ENCODE data around the gene SEL1L2. TPM values are rescaled to one million over a fixed set of nuclear protein-coding genes. Genes with fewer than 3 reads are reported as not detected.

Gene SEL1L2
- total RNA-seq, 4 donors from 2014 or later, result not detected

DNA sequence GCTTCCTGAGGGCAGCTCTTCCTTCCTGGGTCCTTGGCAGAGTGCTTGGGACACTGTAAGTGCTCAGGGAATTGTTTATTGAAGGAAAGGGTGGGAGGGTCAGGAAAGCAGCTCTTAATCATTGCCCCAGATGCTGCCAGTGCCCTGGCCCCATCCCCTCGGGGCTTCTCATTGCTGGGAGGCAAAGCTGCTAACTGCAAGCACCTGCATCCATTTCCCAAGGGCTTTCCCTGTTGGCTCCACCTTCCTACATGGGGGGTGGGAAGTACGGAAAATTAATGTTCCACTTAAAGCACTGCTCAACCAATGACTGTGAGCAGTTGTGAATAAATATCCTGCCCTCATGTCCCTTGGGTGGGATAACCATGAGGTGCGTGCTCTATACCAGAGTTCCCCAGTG lies 149.2 kb downstream of the SEL1L2 start:
- no peak for TF ChIP-seq CTCF (IDR thresholded peaks at IDR 0.05)
- no peak for TF ChIP-seq POLR2A (IDR thresholded peaks at IDR 0.05)
- H3K4me1 ChIP-seq, result no peaks in the 10 kb centered on the region

GRCh38 chr20:13840093-13840465 lies 150.3 kb downstream of the SEL1L2 start:
- H3K36me3 ChIP-seq, result no peaks in the 10 kb centered on the region
- H3K4me1 ChIP-seq, result no peaks in the 10 kb centered on the region
- no peak for DNase-seq
- no peak for TF ChIP-seq CTCF (IDR thresholded peaks at IDR 0.05)
- no peak for TF ChIP-seq POLR2A (IDR thresholded peaks at IDR 0.05)
- H3K4me3 ChIP-seq, result no peak overlapping the region
- no peak overlapping the region for H3K27ac ChIP-seq
- no peaks in the 10 kb centered on the region for H3K27me3 ChIP-seq
- H3K9me3 ChIP-seq, result no peaks in the 10 kb centered on the region

More for the DNA sequence above, 149.2 kb downstream of the SEL1L2 start:
- no peaks in the 10 kb centered on the region for H3K27me3 ChIP-seq
- DNase-seq, result no peak
- H3K9me3 ChIP-seq, result no peaks in the 10 kb centered on the region
- H3K36me3 ChIP-seq, result no peaks in the 10 kb centered on the region
- H3K4me3 ChIP-seq, result no peak overlapping the region
- no peak overlapping the region for H3K27ac ChIP-seq

DNA sequence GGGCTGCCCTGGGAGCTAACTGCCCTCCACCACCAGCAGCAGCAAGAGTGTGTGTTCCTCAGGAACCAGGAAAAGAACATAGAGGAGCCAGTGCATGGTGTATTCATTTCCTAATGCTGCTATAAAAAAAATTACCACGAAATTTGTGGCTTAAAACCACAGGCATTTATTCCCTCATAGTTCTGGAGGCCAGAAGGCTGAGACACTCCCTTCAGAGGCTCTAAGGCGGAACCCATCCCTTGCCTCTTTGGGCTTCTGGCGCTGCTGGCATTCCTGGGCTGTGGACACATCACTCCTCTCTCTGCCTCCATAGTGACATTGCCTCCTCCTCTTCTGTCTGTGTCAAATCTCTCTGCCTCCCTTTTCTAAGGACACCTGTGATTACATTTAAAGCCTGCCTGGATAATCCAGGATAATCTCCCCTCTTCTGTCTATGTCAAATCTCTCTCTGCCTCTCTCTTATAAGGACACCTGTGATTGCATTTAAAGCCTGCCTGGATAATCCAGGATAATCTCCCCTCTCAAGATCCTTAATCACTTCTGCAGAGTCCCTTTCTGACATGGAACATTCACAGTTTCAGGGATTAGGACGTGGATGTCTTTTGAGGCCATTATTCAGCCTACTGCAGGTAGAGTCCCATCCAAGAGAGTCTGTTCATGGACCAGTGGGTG lies 150.9 kb downstream of the SEL1L2 start:
- TF ChIP-seq CTCF (IDR thresholded peaks at IDR 0.05), result no peak
- TF ChIP-seq POLR2A (IDR thresholded peaks at IDR 0.05), result no peak
- no peaks in the 10 kb centered on the region for H3K4me1 ChIP-seq
- no peak overlapping the region for H3K27ac ChIP-seq
- no peak for DNase-seq
- H3K9me3 ChIP-seq, result no peaks in the 10 kb centered on the region
- H3K4me3 ChIP-seq, result no peak overlapping the region
- H3K27me3 ChIP-seq, result no peaks in the 10 kb centered on the region
- H3K36me3 ChIP-seq, result no peaks in the 10 kb centered on the region

DNA sequence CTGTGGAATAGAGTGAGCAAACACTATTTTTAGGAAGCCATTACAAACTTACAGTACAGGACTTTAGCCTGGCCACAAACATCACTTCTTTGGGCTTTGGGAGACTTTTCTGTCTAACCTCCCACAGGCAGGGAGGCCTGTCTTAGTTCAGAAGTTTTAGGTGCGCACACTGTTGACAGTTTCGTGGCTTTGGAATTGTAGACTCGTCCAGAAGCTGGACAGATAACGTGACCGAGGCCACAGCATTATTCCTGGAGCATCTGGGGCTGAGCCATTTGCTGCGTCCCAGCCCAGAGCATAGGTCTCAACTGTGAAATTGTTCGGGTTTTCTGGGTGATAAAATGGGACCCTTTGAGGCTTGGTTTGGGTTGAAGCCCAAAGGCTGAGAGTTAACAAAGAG lies 151.8 kb downstream of the SEL1L2 start:
- H3K36me3 ChIP-seq, result no peaks in the 10 kb centered on the region
- no peak for TF ChIP-seq CTCF (IDR thresholded peaks at IDR 0.05)
- TF ChIP-seq POLR2A (IDR thresholded peaks at IDR 0.05), result no peak
- H3K4me3 ChIP-seq, result no peak overlapping the region
- no peaks in the 10 kb centered on the region for H3K9me3 ChIP-seq
- H3K27me3 ChIP-seq, result no peaks in the 10 kb centered on the region
- no peak for DNase-seq
- H3K4me1 ChIP-seq, result no peaks in the 10 kb centered on the region
- H3K27ac ChIP-seq, result no peak overlapping the region

DNA sequence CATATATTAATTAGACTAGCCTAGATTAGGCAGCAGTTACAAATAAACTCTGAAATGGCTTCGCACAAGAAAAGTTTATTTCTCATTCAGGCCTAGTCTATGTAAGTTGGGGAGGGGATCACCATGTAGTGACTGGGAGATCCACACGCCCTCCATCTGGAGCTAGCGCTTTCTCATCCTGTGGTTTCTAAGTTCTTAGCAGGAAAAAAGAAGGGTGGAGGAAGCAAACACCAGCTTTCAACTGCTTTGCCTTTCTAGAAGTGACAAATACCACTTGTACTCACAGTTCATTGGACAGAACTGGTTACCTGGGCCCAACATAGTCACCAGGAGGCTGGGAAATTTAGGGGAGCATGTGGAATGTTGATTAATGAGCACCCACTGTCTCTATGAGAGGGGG lies 158.9 kb downstream of the SEL1L2 start:
- H3K4me3 ChIP-seq, result no peak overlapping the region
- H3K36me3 ChIP-seq, result no peaks in the 10 kb centered on the region
- H3K9me3 ChIP-seq, result no peaks in the 10 kb centered on the region
- H3K27me3 ChIP-seq, result no peaks in the 10 kb centered on the region
- no peak for DNase-seq
- no peaks in the 10 kb centered on the region for H3K4me1 ChIP-seq
- TF ChIP-seq CTCF (IDR thresholded peaks at IDR 0.05) (no peak), POLR2A (IDR thresholded peaks at IDR 0.05) (no peak)
- no peak overlapping the region for H3K27ac ChIP-seq

- Histone ChIP-seq H3K4me3 (no peak overlapping the region), H3K4me1 (no peaks in the 10 kb centered on the region), H3K9me3 (no peaks in the 10 kb centered on the region), H3K27ac (no peak overlapping the region), H3K36me3 (no peaks in the 10 kb centered on the region), H3K27me3 (no peaks in the 10 kb centered on the region)
- TF ChIP-seq POLR2A (IDR thresholded peaks at IDR 0.05), result no peak
- no peak for TF ChIP-seq CTCF (IDR thresholded peaks at IDR 0.05)
- DNase-seq, result no peak
Observed at GRCh38 chr20:13825465-13825864, 164.9 kb downstream of the SEL1L2 start.

Measured in Peyer's patch (tissue), 4 donors.